ENCODE measurements around the gene TNFRSF17.
"Not testable (repeated sequence)": the region's sequence is repeated elsewhere in the genome, so short reads cannot be mapped to it uniquely, and the experiment has no call there.

The TNFRSF17 gene

GRCh38 chr16:11950388-11950787 is 14.6 kb upstream of the TNFRSF17 start:
- H3K27me3 ChIP-seq (ENCODE audit: control insufficient read depth in 1 of 2, insufficient read depth in 2 of 2, low read length in 2 of 2), result no peaks in the 10 kb centered on the region
- H3K9ac ChIP-seq (ENCODE audit: low read depth in 1 of 2, low read length in 2 of 2), result no peak overlapping the region
- no peaks in the 10 kb centered on the region for H3K9me3 ChIP-seq (ENCODE audit: control insufficient read depth in 1 of 2, low read length in 2 of 2)
- H3K27ac ChIP-seq (ENCODE audit: low read depth, low read length), result no peak overlapping the region
- H3K4me3 ChIP-seq (ENCODE audit: low read depth in 1 of 2, low read length in 2 of 2), result no peak overlapping the region
- H3K36me3 ChIP-seq (ENCODE audit: control insufficient read depth in 1 of 2, insufficient read depth in 2 of 2, low read length in 2 of 2), result no peaks in the 10 kb centered on the region
- no peaks in the 10 kb centered on the region for H3K4me1 ChIP-seq (ENCODE audit: control insufficient read depth in 1 of 2, insufficient read depth in 2 of 2, low read length in 2 of 2)

GRCh38 chr16:11953576-11953975 is 11.4 kb upstream of the TNFRSF17 start:
- H3K27ac ChIP-seq (ENCODE audit: low read depth, low read length); H3K27me3 ChIP-seq (ENCODE audit: control insufficient read depth in 1 of 2, insufficient read depth in 2 of 2, low read length in 2 of 2); H3K4me1 ChIP-seq (ENCODE audit: control insufficient read depth in 1 of 2, insufficient read depth in 2 of 2, low read length in 2 of 2); H3K36me3 ChIP-seq (ENCODE audit: control insufficient read depth in 1 of 2, insufficient read depth in 2 of 2, low read length in 2 of 2); H3K9me3 ChIP-seq (ENCODE audit: control insufficient read depth in 1 of 2, low read length in 2 of 2); H3K9ac ChIP-seq (ENCODE audit: low read depth in 1 of 2, low read length in 2 of 2); H3K4me3 ChIP-seq (ENCODE audit: low read depth in 1 of 2, low read length in 2 of 2): not testable (repeated sequence)

- no peaks in the 10 kb centered on the region for H3K27me3 ChIP-seq (ENCODE audit: control insufficient read depth in 1 of 2, insufficient read depth in 2 of 2, low read length in 2 of 2)
- H3K9ac ChIP-seq (ENCODE audit: low read depth in 1 of 2, low read length in 2 of 2), result no peak overlapping the region
- no peak overlapping the region for H3K4me3 ChIP-seq (ENCODE audit: low read depth in 1 of 2, low read length in 2 of 2)
- no peaks in the 10 kb centered on the region for H3K36me3 ChIP-seq (ENCODE audit: control insufficient read depth in 1 of 2, insufficient read depth in 2 of 2, low read length in 2 of 2)
- H3K27ac ChIP-seq (ENCODE audit: low read depth, low read length), result no peak overlapping the region
- H3K9me3 ChIP-seq (ENCODE audit: control insufficient read depth in 1 of 2, low read length in 2 of 2), result no peaks in the 10 kb centered on the region
- H3K4me1 ChIP-seq (ENCODE audit: control insufficient read depth in 1 of 2, insufficient read depth in 2 of 2, low read length in 2 of 2), result no peaks in the 10 kb centered on the region
These were observed 9.3 kb upstream of the TNFRSF17 start for GRCh38 chr16:11955713-11956123.

GRCh38 chr16:11956558-11956957 is 8.5 kb upstream of the TNFRSF17 start:
- no peak overlapping the region for H3K27ac ChIP-seq (ENCODE audit: low read depth, low read length)
- no peak overlapping the region for H3K4me3 ChIP-seq (ENCODE audit: low read depth in 1 of 2, low read length in 2 of 2)
- H3K4me1 ChIP-seq (ENCODE audit: control insufficient read depth in 1 of 2, insufficient read depth in 2 of 2, low read length in 2 of 2), result no peaks in the 10 kb centered on the region
- H3K27me3 ChIP-seq (ENCODE audit: control insufficient read depth in 1 of 2, insufficient read depth in 2 of 2, low read length in 2 of 2), result no peaks in the 10 kb centered on the region
- no peaks in the 10 kb centered on the region for H3K9me3 ChIP-seq (ENCODE audit: control insufficient read depth in 1 of 2, low read length in 2 of 2)
- H3K9ac ChIP-seq (ENCODE audit: low read depth in 1 of 2, low read length in 2 of 2), result no peak overlapping the region
- no peaks in the 10 kb centered on the region for H3K36me3 ChIP-seq (ENCODE audit: control insufficient read depth in 1 of 2, insufficient read depth in 2 of 2, low read length in 2 of 2)

- Histone ChIP-seq H3K27ac (ENCODE audit: low read depth, low read length) (no peak overlapping the region), H3K4me3 (ENCODE audit: low read depth in 1 of 2, low read length in 2 of 2) (no peak overlapping the region), H3K36me3 (ENCODE audit: control insufficient read depth in 1 of 2, insufficient read depth in 2 of 2, low read length in 2 of 2) (no peaks in the 10 kb centered on the region), H3K27me3 (ENCODE audit: control insufficient read depth in 1 of 2, insufficient read depth in 2 of 2, low read length in 2 of 2) (no peaks in the 10 kb centered on the region), H3K4me1 (ENCODE audit: control insufficient read depth in 1 of 2, insufficient read depth in 2 of 2, low read length in 2 of 2) (no peaks in the 10 kb centered on the region), H3K9me3 (ENCODE audit: control insufficient read depth in 1 of 2, low read length in 2 of 2) (no peaks in the 10 kb centered on the region), H3K9ac (ENCODE audit: low read depth in 1 of 2, low read length in 2 of 2) (no peak overlapping the region)
These were observed 7.2 kb upstream of the TNFRSF17 start for GRCh38 chr16:11957591-11958395.

GRCh38 chr16:11962457-11962856 is 2.6 kb upstream of the TNFRSF17 start:
- H3K27me3 ChIP-seq (ENCODE audit: control insufficient read depth in 1 of 2, insufficient read depth in 2 of 2, low read length in 2 of 2); H3K9ac ChIP-seq (ENCODE audit: low read depth in 1 of 2, low read length in 2 of 2); H3K4me1 ChIP-seq (ENCODE audit: control insufficient read depth in 1 of 2, insufficient read depth in 2 of 2, low read length in 2 of 2); H3K9me3 ChIP-seq (ENCODE audit: control insufficient read depth in 1 of 2, low read length in 2 of 2); H3K36me3 ChIP-seq (ENCODE audit: control insufficient read depth in 1 of 2, insufficient read depth in 2 of 2, low read length in 2 of 2); H3K4me3 ChIP-seq (ENCODE audit: low read depth in 1 of 2, low read length in 2 of 2); H3K27ac ChIP-seq (ENCODE audit: low read depth, low read length): not testable (repeated sequence)

- not testable (repeated sequence) for H3K27me3 ChIP-seq (ENCODE audit: control insufficient read depth in 1 of 2, insufficient read depth in 2 of 2, low read length in 2 of 2); H3K27ac ChIP-seq (ENCODE audit: low read depth, low read length); H3K4me1 ChIP-seq (ENCODE audit: control insufficient read depth in 1 of 2, insufficient read depth in 2 of 2, low read length in 2 of 2); H3K9me3 ChIP-seq (ENCODE audit: control insufficient read depth in 1 of 2, low read length in 2 of 2); H3K4me3 ChIP-seq (ENCODE audit: low read depth in 1 of 2, low read length in 2 of 2); H3K36me3 ChIP-seq (ENCODE audit: control insufficient read depth in 1 of 2, insufficient read depth in 2 of 2, low read length in 2 of 2); H3K9ac ChIP-seq (ENCODE audit: low read depth in 1 of 2, low read length in 2 of 2)
These were observed 2.0 kb upstream of the TNFRSF17 start for GRCh38 chr16:11962978-11963377.

- H3K27me3 ChIP-seq (ENCODE audit: control insufficient read depth in 1 of 2, insufficient read depth in 2 of 2, low read length in 2 of 2), result no peaks in the 10 kb centered on the region
- no peaks in the 10 kb centered on the region for H3K9me3 ChIP-seq (ENCODE audit: control insufficient read depth in 1 of 2, low read length in 2 of 2)
- no peaks in the 10 kb centered on the region for H3K36me3 ChIP-seq (ENCODE audit: control insufficient read depth in 1 of 2, insufficient read depth in 2 of 2, low read length in 2 of 2)
- H3K4me3 ChIP-seq (ENCODE audit: low read depth in 1 of 2, low read length in 2 of 2), result no peak overlapping the region
- H3K4me1 ChIP-seq (ENCODE audit: control insufficient read depth in 1 of 2, insufficient read depth in 2 of 2, low read length in 2 of 2), result no peaks in the 10 kb centered on the region
- no peak overlapping the region for H3K27ac ChIP-seq (ENCODE audit: low read depth, low read length)
- no peak overlapping the region for H3K9ac ChIP-seq (ENCODE audit: low read depth in 1 of 2, low read length in 2 of 2)
These were observed 1.3 kb upstream of the TNFRSF17 start for GRCh38 chr16:11963706-11964105.

GRCh38 chr16:11966173-11966572 is 1.2 kb downstream of the TNFRSF17 start:
- H3K4me1 ChIP-seq (ENCODE audit: control insufficient read depth in 1 of 2, insufficient read depth in 2 of 2, low read length in 2 of 2), result no peaks in the 10 kb centered on the region
- H3K27ac ChIP-seq (ENCODE audit: low read depth, low read length), result no peak overlapping the region
- no peaks in the 10 kb centered on the region for H3K9me3 ChIP-seq (ENCODE audit: control insufficient read depth in 1 of 2, low read length in 2 of 2)
- no peaks in the 10 kb centered on the region for H3K36me3 ChIP-seq (ENCODE audit: control insufficient read depth in 1 of 2, insufficient read depth in 2 of 2, low read length in 2 of 2)
- no peaks in the 10 kb centered on the region for H3K27me3 ChIP-seq (ENCODE audit: control insufficient read depth in 1 of 2, insufficient read depth in 2 of 2, low read length in 2 of 2)
- H3K4me3 ChIP-seq (ENCODE audit: low read depth in 1 of 2, low read length in 2 of 2), result peak overlapping the region in 1 of 2 donors; percentile 25
- no peak overlapping the region for H3K9ac ChIP-seq (ENCODE audit: low read depth in 1 of 2, low read length in 2 of 2)

GRCh38 chr16:11967195-11967911 is 2.3 kb downstream of the TNFRSF17 start:
- H3K4me3 ChIP-seq (ENCODE audit: low read depth in 1 of 2, low read length in 2 of 2), result peak overlapping the region in 1 of 2 donors; percentile 29
- no peaks in the 10 kb centered on the region for H3K27me3 ChIP-seq (ENCODE audit: control insufficient read depth in 1 of 2, insufficient read depth in 2 of 2, low read length in 2 of 2)

More at GRCh38 chr16:11967195-11967911, 2.3 kb downstream of the TNFRSF17 start:
- Histone ChIP-seq H3K36me3 (ENCODE audit: control insufficient read depth in 1 of 2, insufficient read depth in 2 of 2, low read length in 2 of 2) (no peaks in the 10 kb centered on the region), H3K4me1 (ENCODE audit: control insufficient read depth in 1 of 2, insufficient read depth in 2 of 2, low read length in 2 of 2) (no peaks in the 10 kb centered on the region), H3K27ac (ENCODE audit: low read depth, low read length) (no peak overlapping the region), H3K9ac (ENCODE audit: low read depth in 1 of 2, low read length in 2 of 2) (no peak overlapping the region), H3K9me3 (ENCODE audit: control insufficient read depth in 1 of 2, low read length in 2 of 2) (no peaks in the 10 kb centered on the region)
